ENCODE results near the gene JDP2. TPM values are rescaled to one million over a fixed set of nuclear protein-coding genes. Genes with fewer than 3 reads are reported as not detected.
A peak's percentile ranks its signal among the peaks of the same experiment; 100 is the strongest.

JDP2 gene
- total RNA-seq, 1 donor from 2014 or later, result 59.2 TPM

GRCh38 chr14:75411214-75411540 lies 16.6 kb upstream of the JDP2 start:
- peak overlapping the region; percentile 49 for H3K27ac ChIP-seq
- intact Hi-C loops (cut with DNase I), result no loop called here
- no peak for TF ChIP-seq CTCF (IDR thresholded peaks at IDR 0.05)
- no peaks in the 10 kb centered on the region for H3K9me3 ChIP-seq
- DNase-seq, result no peak
- no peaks in the 10 kb centered on the region for H3K36me3 ChIP-seq
- no peaks in the 10 kb centered on the region for H3K4me1 ChIP-seq
- H3K27me3 ChIP-seq (ENCODE audit: low read depth), result no peaks in the 10 kb centered on the region
- ATAC-seq, result peak; percentile 45 to 46
- no peak overlapping the region for H3K4me3 ChIP-seq

- H3K4me3 ChIP-seq, result no peak overlapping the region
- no peak for TF ChIP-seq CTCF (IDR thresholded peaks at IDR 0.05)
These were observed 14.8 kb upstream of the JDP2 start for GRCh38 chr14:75413013-75413412.

GRCh38 chr14:75417674-75418073 lies 10.1 kb upstream of the JDP2 start:
- H3K27me3 ChIP-seq (ENCODE audit: low read depth), result no peaks in the 10 kb centered on the region
- no peak overlapping the region for H3K27ac ChIP-seq
- no peak for DNase-seq
- H3K4me3 ChIP-seq, result no peak overlapping the region
- intact Hi-C loops (cut with DNase I), result no loop called here
- H3K4me1 ChIP-seq, result peaks cover 15% of the 10 kb centered on the region
- peak; percentile 22 to 30 for ATAC-seq
- no peak for TF ChIP-seq CTCF (IDR thresholded peaks at IDR 0.05)
- H3K9me3 ChIP-seq, result no peaks in the 10 kb centered on the region
- H3K36me3 ChIP-seq, result no peaks in the 10 kb centered on the region

More at GRCh38 chr14:75413013-75413412, 14.8 kb upstream of the JDP2 start:
- intact Hi-C loops (cut with DNase I), result no loop called here
- Histone ChIP-seq H3K9me3 (no peaks in the 10 kb centered on the region), H3K27me3 (ENCODE audit: low read depth) (no peaks in the 10 kb centered on the region), H3K27ac (no peak overlapping the region), H3K36me3 (no peaks in the 10 kb centered on the region), H3K4me1 (peaks cover 7% of the 10 kb centered on the region)
- DNase-seq (no peak), ATAC-seq (no peak)

GRCh38 chr14:75418850-75419768 lies 8.7 kb upstream of the JDP2 start:
- DNase-seq, result peak; percentile 73
- H3K4me1 ChIP-seq, result peaks cover 15% of the 10 kb centered on the region
- H3K27ac ChIP-seq, result peak overlapping the region; percentile 29
- H3K27me3 ChIP-seq (ENCODE audit: low read depth), result no peaks in the 10 kb centered on the region
- no peaks in the 10 kb centered on the region for H3K9me3 ChIP-seq
- H3K36me3 ChIP-seq, result no peaks in the 10 kb centered on the region
- intact Hi-C loops (cut with DNase I), result no loop called here
- peak overlapping the region; percentile 4 for H3K4me3 ChIP-seq
- peak; percentile 89 to 92 for ATAC-seq
- TF ChIP-seq CTCF (IDR thresholded peaks at IDR 0.05), result no peak

- H3K27ac ChIP-seq, result no peak overlapping the region
- intact Hi-C loops (cut with DNase I), result no loop called here
- H3K36me3 ChIP-seq, result no peaks in the 10 kb centered on the region
These were observed 5.7 kb upstream of the JDP2 start for GRCh38 chr14:75422169-75422568.

More at GRCh38 chr14:75422169-75422568, 5.7 kb upstream of the JDP2 start:
- ATAC-seq (no peak), DNase-seq (no peak)
- Histone ChIP-seq H3K27me3 (ENCODE audit: low read depth) (no peaks in the 10 kb centered on the region), H3K4me3 (no peak overlapping the region), H3K9me3 (no peaks in the 10 kb centered on the region), H3K4me1 (peaks cover 17% of the 10 kb centered on the region)
- TF ChIP-seq CTCF (IDR thresholded peaks at IDR 0.05), result no peak

Measured in lower lobe of right lung (tissue), 2 donors.